HL-60 (cell line): ENCODE measurements around the gene ACKR2.
"Not testable (repeated sequence)": the region's sequence is repeated elsewhere in the genome, so short reads cannot be mapped to it uniquely, and the experiment has no call there.

Source experiments
- DNase-seq, 2 experiments: peaks; one replicate each; pipeline ENCODE4 v3.0.0-alpha.2; 2010 to 2020; ENCODE audit warnings: low read depth in 1 of 2, low spot score in 1 of 2
- H3K27ac ChIP-seq: fragments of 250-450 bp; sonication (Bioruptor Pico); replicated peaks from 2 replicates; pipeline ENCODE4 v1.5.1; 2020; ENCODE audit warnings: mild to moderate bottlenecking, moderate library complexity
- H3K27me3 ChIP-seq: fragments of 250-450 bp; sonication (Bioruptor Pico); 2 replicates; pipeline ENCODE4 v1.5.1; 2021; ENCODE audit warnings: mild to moderate bottlenecking, moderate library complexity; ENCODE audit not compliant: insufficient read depth, poor library complexity, severe bottlenecking
- H3K4me3 ChIP-seq: replicated peaks from 2 replicates; pipeline ENCODE4 v1.5.1; 2011; ENCODE audit warnings: mild to moderate bottlenecking, control low read depth, low read length; ENCODE audit not compliant: insufficient read depth
- CTCF ChIP-seq: IDR thresholded peaks from one replicate; pipeline ENCODE4 v1.5.1; 2011; ENCODE audit warnings: low read length, control low read depth, inconsistent platforms; ENCODE audit not compliant: insufficient read depth
- GABPA ChIP-seq: IDR thresholded peaks from 2 replicates; pipeline ENCODE4 v1.6.1; 2012; ENCODE audit warnings: low read depth
- POLR2AphosphoS5 ChIP-seq: IDR thresholded peaks from 2 replicates; pipeline ENCODE4 v1.6.1; 2012; ENCODE audit warnings: low read depth
- REST ChIP-seq: IDR thresholded peaks from 2 replicates; pipeline ENCODE4 v1.6.1; 2012; ENCODE audit warnings: low read depth; ENCODE audit not compliant: insufficient replicate concordance
- SPI1 ChIP-seq: IDR thresholded peaks from 2 replicates; pipeline ENCODE4 v1.6.1; 2012; ENCODE audit warnings: low read depth, mild to moderate bottlenecking, borderline replicate concordance

The ACKR2 gene

GRCh38 chr3:42804106-42804830 lies 5.0 kb upstream of the ACKR2 start, which contains the start of gene HIGD1A:
HIGD1A (minus strand) TSS chr3:42804490; CDS start chr3:42794253, 10,237 bp downstream.
- Histone ChIP-seq H3K27ac (peak within 1 kb of the TSS; percentile 65), H3K4me3 (peak within 1 kb of the TSS; percentile 94), H3K27me3 (no peaks in the 10 kb centered on the region)
- DNase-seq, result peak; percentile 82 to 95
- TF ChIP-seq POLR2AphosphoS5 (peak; percentile 58; the same call in 1 of the 2 replicates), REST (no peak)

- H3K27me3 ChIP-seq, result no peaks in the 10 kb centered on the region
- DNase-seq, result no peak
- H3K4me3 ChIP-seq, result peak overlapping the region; percentile 94
- H3K27ac ChIP-seq, result peak overlapping the region; percentile 65
- TF ChIP-seq CTCF, result no peak
Measured at GRCh38 chr3:42804831-42805132, 4.5 kb upstream of the ACKR2 start.

GRCh38 chr3:42805141-42805821 lies 4.0 kb upstream of the ACKR2 start:
- Histone ChIP-seq H3K27me3 (no peaks in the 10 kb centered on the region), H3K27ac (no peak overlapping the region), H3K4me3 (no peak overlapping the region)
- no peak for DNase-seq
- TF ChIP-seq POLR2AphosphoS5 (no peak), CTCF (no peak), REST (no peak), GABPA (no peak), SPI1 (no peak)

GRCh38 chr3:42807929-42808328 lies 1.3 kb upstream of the ACKR2 start:
- no peak overlapping the region for H3K4me3 ChIP-seq
- H3K27ac ChIP-seq, result no peak overlapping the region
- no peak for DNase-seq
- TF ChIP-seq POLR2AphosphoS5 (no peak), CTCF (no peak), SPI1 (no peak), GABPA (no peak), REST (no peak)
- no peaks in the 10 kb centered on the region for H3K27me3 ChIP-seq

GRCh38 chr3:42810706-42811105 lies 1.5 kb downstream of the ACKR2 start:
- not testable (repeated sequence) for DNase-seq

More at GRCh38 chr3:42810706-42811105, 1.5 kb downstream of the ACKR2 start:
- not testable (repeated sequence) for H3K27me3 ChIP-seq, H3K4me3 ChIP-seq, H3K27ac ChIP-seq
